Mesenchymal stem cell (in vitro differentiated cells and primary cell): ENCODE results near the gene SLC9A9.
A peak's percentile ranks its signal among the peaks of the same experiment; 100 is the strongest.

Experiments
- DNase-seq: peaks from one replicate; pipeline ENCODE4 v3.0.0-alpha.2; 2013
- H2AFZ ChIP-seq: one replicate; pipeline ENCODE4 v1.6.1; 2013; ENCODE audit warnings: low read depth, mild to moderate bottlenecking, control low read depth, inconsistent platforms, low read length, moderate library complexity
- H2AK5ac ChIP-seq: 2 replicates; pipeline ENCODE4 v1.6.1; 2013; ENCODE audit warnings: low read length, moderate library complexity, mild to moderate bottlenecking, inconsistent platforms; ENCODE audit not compliant: severe bottlenecking
- H2BK120ac ChIP-seq: one replicate; pipeline ENCODE4 v1.6.1; 2013; ENCODE audit warnings: low read depth, mild to moderate bottlenecking, inconsistent platforms, low read length, moderate library complexity
- H2BK12ac ChIP-seq, 2 experiments: one replicate each; pipeline ENCODE4 v1.6.1; 2013; ENCODE audit warnings: inconsistent platforms in 2 of 2, low read length in 2 of 2, mild to moderate bottlenecking in 2 of 2, moderate library complexity in 2 of 2, control low read depth in 1 of 2
- H2BK15ac ChIP-seq: one replicate; pipeline ENCODE4 v1.6.1; 2013; ENCODE audit warnings: mild to moderate bottlenecking, low read depth, inconsistent platforms; ENCODE audit not compliant: poor library complexity, severe bottlenecking
- H2BK5ac ChIP-seq: 2 replicates; pipeline ENCODE4 v1.6.1; 2013; ENCODE audit warnings: low read depth, mild to moderate bottlenecking, low read length, control low read depth, inconsistent platforms; ENCODE audit not compliant: poor library complexity, severe bottlenecking
- H3K14ac ChIP-seq, 2 experiments: one replicate each; pipeline ENCODE4 v1.6.1; 2013; ENCODE audit warnings: inconsistent platforms in 2 of 2, low read length in 2 of 2, control low read depth in 1 of 2, mild to moderate bottlenecking in 1 of 2, moderate library complexity in 1 of 2
- H3K18ac ChIP-seq, 2 experiments: one replicate each; pipeline ENCODE4 v1.6.1; 2013; ENCODE audit warnings: inconsistent platforms in 2 of 2, low read length in 2 of 2, control low read depth in 1 of 2, low read depth in 1 of 2, mild to moderate bottlenecking in 1 of 2
- H3K23ac ChIP-seq, 2 experiments: one replicate each; pipeline ENCODE4 v1.6.1; 2013; ENCODE audit warnings: inconsistent platforms in 2 of 2, low read length in 2 of 2, mild to moderate bottlenecking in 2 of 2, moderate library complexity in 2 of 2, control low read depth in 1 of 2
- H3K27ac ChIP-seq: 2 replicates; pipeline ENCODE4 v1.5.1; 2013; ENCODE audit warnings: mild to moderate bottlenecking, moderate library complexity, low read length, control low read depth, inconsistent platforms; ENCODE audit not compliant: poor library complexity, severe bottlenecking
- H3K27me3 ChIP-seq, 2 experiments: 2 replicates each; pipeline versions ENCODE4 v1.6.1 to v1.7.0; 2013; ENCODE audit warnings: low read length in 2 of 2, mild to moderate bottlenecking in 2 of 2, moderate library complexity in 2 of 2, control low read depth in 1 of 2, inconsistent platforms in 1 of 2; ENCODE audit not compliant: control insufficient read depth in 1 of 2, insufficient read depth in 1 of 2
- H3K36me3 ChIP-seq, 2 experiments: 2 replicates each; pipeline versions ENCODE4 v1.6.1 to v1.7.0; 2013; ENCODE audit warnings: low read length in 2 of 2, control low read depth in 1 of 2, inconsistent platforms in 1 of 2, low read depth in 1 of 2, mild to moderate bottlenecking in 1 of 2; ENCODE audit not compliant: insufficient read depth in 2 of 2, control insufficient read depth in 1 of 2
- H3K4ac ChIP-seq, 2 experiments: one replicate each; pipeline ENCODE4 v1.6.1; 2013; ENCODE audit warnings: inconsistent platforms in 2 of 2, low read length in 2 of 2, mild to moderate bottlenecking in 2 of 2, moderate library complexity in 2 of 2, control low read depth in 1 of 2, low read depth in 1 of 2
- H3K4me1 ChIP-seq: 2 replicates; pipeline ENCODE4 v1.6.1; 2013; ENCODE audit warnings: low read depth, low read length, control low read depth; ENCODE audit not compliant: control insufficient read depth, insufficient read depth
- H3K4me2 ChIP-seq: 2 replicates; pipeline ENCODE4 v1.6.1; 2013; ENCODE audit warnings: low read length, mild to moderate bottlenecking, inconsistent platforms; ENCODE audit not compliant: poor library complexity, severe bottlenecking
- H3K4me3 ChIP-seq, 2 experiments: 2 replicates each; pipeline versions ENCODE4 v1.5.1 to v1.7.0; 2013; ENCODE audit warnings: low read length in 2 of 2, mild to moderate bottlenecking in 2 of 2, control low read depth in 1 of 2, low read depth in 1 of 2; ENCODE audit not compliant: insufficient read depth in 1 of 2
- H3K79me1 ChIP-seq: replicated peaks from 2 replicates; pipeline ENCODE4 v1.6.1; 2013; ENCODE audit warnings: mild to moderate bottlenecking, control low read depth, low read length, inconsistent platforms; ENCODE audit not compliant: poor library complexity, severe bottlenecking
- H3K9ac ChIP-seq: 2 replicates; pipeline ENCODE4 v1.7.0; 2013; ENCODE audit warnings: mild to moderate bottlenecking, low read length, moderate library complexity
- H3K9me3 ChIP-seq: 2 replicates; pipeline ENCODE4 v1.7.0; 2013; ENCODE audit warnings: mild to moderate bottlenecking, low read length; ENCODE audit not compliant: control insufficient read depth
- H4K8ac ChIP-seq: one replicate; pipeline ENCODE4 v1.6.1; 2013; ENCODE audit warnings: inconsistent platforms, mild to moderate bottlenecking, low read length, moderate library complexity
- H4K91ac ChIP-seq: one replicate; pipeline ENCODE4 v1.6.1; 2013; ENCODE audit warnings: mild to moderate bottlenecking, low read length, inconsistent platforms
- WGBS: methylation state at CpG from one replicate; pipeline ENCODE4 v1.1.7; 2013; ENCODE audit warnings: mixed read lengths; 5-methylcytosine and 5-hydroxymethylcytosine counted together

Gene SLC9A9

DNA sequence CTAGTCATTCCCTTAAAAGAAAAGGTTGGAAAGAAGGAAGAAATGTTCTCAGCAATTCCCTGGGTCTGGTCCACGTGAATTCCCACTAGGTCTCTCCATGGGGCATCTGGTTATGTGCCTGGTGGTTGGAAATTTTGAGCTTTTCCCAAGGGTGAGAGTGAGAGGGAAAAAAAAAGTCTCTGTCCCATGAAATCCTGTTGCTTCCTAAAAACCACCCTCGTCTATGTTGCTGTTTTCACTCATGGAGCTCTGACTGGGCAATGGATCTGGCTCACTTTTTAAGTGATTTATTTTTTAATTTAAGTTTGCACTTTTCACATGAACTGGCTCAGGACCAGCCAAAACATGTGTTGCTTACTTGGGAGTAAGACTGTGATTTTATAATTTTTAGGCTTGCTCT is 538.6 kb downstream of the SLC9A9 start:
- DNase-seq, result no peak
- H3K23ac ChIP-seq, result no peak overlapping the region
- H2AFZ ChIP-seq, result no peak overlapping the region
- H3K4me2 ChIP-seq, result no peak overlapping the region
- H3K4me1 ChIP-seq, result peaks cover 3% of the 10 kb centered on the region
- no peak overlapping the region for H3K4me3 ChIP-seq
- H4K8ac ChIP-seq, result no peak overlapping the region
- no peak overlapping the region for H2BK15ac ChIP-seq
- H4K91ac ChIP-seq, result no peak overlapping the region
- no peak overlapping the region for H3K14ac ChIP-seq
- no peak overlapping the region for H2BK12ac ChIP-seq
- no peak overlapping the region for H2AK5ac ChIP-seq
- no peaks in the 10 kb centered on the region for H3K9me3 ChIP-seq
- no peaks in the 10 kb centered on the region for H3K36me3 ChIP-seq
- no peaks in the 10 kb centered on the region for H3K27me3 ChIP-seq
- H2BK5ac ChIP-seq, result no peak overlapping the region
- peak overlapping the region; percentile 7 for H3K9ac ChIP-seq
- H3K79me1 ChIP-seq, result no peaks in the 10 kb centered on the region
- no peak overlapping the region for H3K4ac ChIP-seq
- H2BK120ac ChIP-seq, result peak overlapping the region; percentile 29
- H3K27ac ChIP-seq, result no peak overlapping the region
- 32% methylated on average over 1 of the region's 2 CpGs for WGBS
- no peak overlapping the region for H3K18ac ChIP-seq

GRCh38 chr3:143307613-143308183 is 540.6 kb downstream of the SLC9A9 start:
- 90% methylated on average over 1 of the region's 1 CpG for WGBS
- no peak overlapping the region for H2BK120ac ChIP-seq

GRCh38 chr3:143306407-143306806 is 541.9 kb downstream of the SLC9A9 start:
- Histone ChIP-seq H2AK5ac (no peak overlapping the region), H2BK5ac (no peak overlapping the region)
- DNase-seq, result no peak

More at GRCh38 chr3:143307613-143308183, 540.6 kb downstream of the SLC9A9 start:
- H3K4ac ChIP-seq, result no peak overlapping the region
- H3K36me3 ChIP-seq, result no peaks in the 10 kb centered on the region
- H3K27ac ChIP-seq, result no peak overlapping the region
- H3K27me3 ChIP-seq, result no peaks in the 10 kb centered on the region
- no peak overlapping the region for H2BK5ac ChIP-seq
- H3K14ac ChIP-seq, result no peak overlapping the region
- no peak overlapping the region for H3K23ac ChIP-seq
- peak overlapping the region; percentile 16 to 63 for H3K18ac ChIP-seq
- peak overlapping the region; percentile 49 for H3K9ac ChIP-seq
- H2AFZ ChIP-seq, result no peak overlapping the region
- H2BK12ac ChIP-seq, result no peak overlapping the region
- no peaks in the 10 kb centered on the region for H3K9me3 ChIP-seq
- H3K4me2 ChIP-seq, result no peak overlapping the region
- peaks cover 3% of the 10 kb centered on the region for H3K4me1 ChIP-seq
- peak overlapping the region; percentile 64 for H2BK15ac ChIP-seq
- no peak overlapping the region for H2AK5ac ChIP-seq
- peak; percentile 93 for DNase-seq
- H3K4me3 ChIP-seq, result no peak overlapping the region
- no peak overlapping the region for H4K91ac ChIP-seq
- no peaks in the 10 kb centered on the region for H3K79me1 ChIP-seq
- H4K8ac ChIP-seq, result no peak overlapping the region

GRCh38 chr3:143302638-143303171 is 545.6 kb downstream of the SLC9A9 start:
- H3K18ac ChIP-seq, result peak overlapping the region in 1 of 2 experiments; percentile 63
- H3K9ac ChIP-seq, result no peak overlapping the region
- no peak overlapping the region for H2BK5ac ChIP-seq
- no peak overlapping the region for H2BK12ac ChIP-seq
- WGBS, result 75% methylated on average over 11 of the region's 11 CpGs
- H3K36me3 ChIP-seq, result no peaks in the 10 kb centered on the region
- H3K4ac ChIP-seq, result no peak overlapping the region
- no peak overlapping the region for H3K14ac ChIP-seq
- no peaks in the 10 kb centered on the region for H3K9me3 ChIP-seq
- no peak overlapping the region for H3K23ac ChIP-seq
- no peak overlapping the region for H3K4me2 ChIP-seq
- peak; percentile 52 for DNase-seq
- H2BK120ac ChIP-seq, result no peak overlapping the region
- no peak overlapping the region for H2AFZ ChIP-seq
- H2AK5ac ChIP-seq, result no peak overlapping the region
- H3K4me1 ChIP-seq, result peaks cover 3% of the 10 kb centered on the region
- no peak overlapping the region for H3K27ac ChIP-seq
- no peaks in the 10 kb centered on the region for H3K27me3 ChIP-seq
- no peak overlapping the region for H3K4me3 ChIP-seq
- no peaks in the 10 kb centered on the region for H3K79me1 ChIP-seq
- H4K91ac ChIP-seq, result no peak overlapping the region
- H4K8ac ChIP-seq, result no peak overlapping the region
- no peak overlapping the region for H2BK15ac ChIP-seq

More at GRCh38 chr3:143306407-143306806, 541.9 kb downstream of the SLC9A9 start:
- Histone ChIP-seq H3K36me3 (no peaks in the 10 kb centered on the region), H3K14ac (no peak overlapping the region), H2BK12ac (no peak overlapping the region), H3K18ac (no peak overlapping the region), H3K27me3 (no peaks in the 10 kb centered on the region), H3K4me3 (no peak overlapping the region), H3K4ac (peak overlapping the region in 1 of 2 experiments; percentile 24), H4K91ac (no peak overlapping the region), H3K79me1 (no peaks in the 10 kb centered on the region), H3K4me1 (peaks cover 3% of the 10 kb centered on the region), H2AFZ (no peak overlapping the region), H3K27ac (no peak overlapping the region), H2BK15ac (no peak overlapping the region), H4K8ac (no peak overlapping the region), H3K4me2 (no peak overlapping the region), H3K9me3 (no peaks in the 10 kb centered on the region), H2BK120ac (no peak overlapping the region), H3K9ac (no peak overlapping the region), H3K23ac (no peak overlapping the region)
- WGBS, result 100% methylated on average over 1 of the region's 1 CpG
